ENCODE measurements around the gene GPHN.

DNA sequence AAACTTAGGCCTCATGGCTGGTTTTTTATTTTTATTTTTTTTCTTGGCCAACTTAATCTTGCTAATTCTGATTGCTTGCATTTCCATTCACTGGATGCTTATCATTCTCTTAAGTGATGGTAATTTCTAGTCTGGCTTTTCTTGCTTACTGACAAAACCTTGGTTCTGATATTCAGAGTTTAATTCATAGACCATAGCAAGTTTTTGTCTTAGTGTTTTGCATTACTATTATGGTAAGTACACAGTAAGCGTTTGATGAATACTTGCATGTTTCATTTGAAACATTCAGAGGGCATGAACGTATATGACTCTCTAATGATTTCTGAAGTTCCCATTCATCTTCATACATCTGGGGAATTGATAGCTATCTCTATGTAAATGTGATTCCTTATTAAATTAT is 55.8 kb downstream of the GPHN start:
- TF ChIP-seq POLR2A (IDR thresholded peaks at IDR 0.05) = no peak
- TF ChIP-seq, protein P1, sequence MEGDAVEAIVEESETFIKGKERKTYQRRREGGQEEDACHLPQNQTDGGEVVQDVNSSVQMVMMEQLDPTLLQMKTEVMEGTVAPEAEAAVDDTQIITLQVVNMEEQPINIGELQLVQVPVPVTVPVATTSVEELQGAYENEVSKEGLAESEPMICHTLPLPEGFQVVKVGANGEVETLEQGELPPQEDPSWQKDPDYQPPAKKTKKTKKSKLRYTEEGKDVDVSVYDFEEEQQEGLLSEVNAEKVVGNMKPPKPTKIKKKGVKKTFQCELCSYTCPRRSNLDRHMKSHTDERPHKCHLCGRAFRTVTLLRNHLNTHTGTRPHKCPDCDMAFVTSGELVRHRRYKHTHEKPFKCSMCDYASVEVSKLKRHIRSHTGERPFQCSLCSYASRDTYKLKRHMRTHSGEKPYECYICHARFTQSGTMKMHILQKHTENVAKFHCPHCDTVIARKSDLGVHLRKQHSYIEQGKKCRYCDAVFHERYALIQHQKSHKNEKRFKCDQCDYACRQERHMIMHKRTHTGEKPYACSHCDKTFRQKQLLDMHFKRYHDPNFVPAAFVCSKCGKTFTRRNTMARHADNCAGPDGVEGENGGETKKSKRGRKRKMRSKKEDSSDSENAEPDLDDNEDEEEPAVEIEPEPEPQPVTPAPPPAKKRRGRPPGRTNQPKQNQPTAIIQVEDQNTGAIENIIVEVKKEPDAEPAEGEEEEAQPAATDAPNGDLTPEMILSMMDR (IDR thresholded peaks at IDR 0.05) = no peak
- TF ChIP-seq EP300 (IDR thresholded peaks at IDR 0.05) = no peak
- TF ChIP-seq POLR2AphosphoS5 (IDR thresholded peaks at IDR 0.05) = no peak

Data from upper lobe of left lung (tissue), 4 donors.